HTR-8/SVneo (cell line): ENCODE data around the gene KRT16.
"Not testable (repeated sequence)": the region's sequence is repeated elsewhere in the genome, so short reads cannot be mapped to it uniquely, and the experiment has no call there.

Experiments
- DNase-seq: peaks from one replicate; pipeline ENCODE4 v3.0.0; 2011; ENCODE audit warnings: low spot score, mixed read lengths; ENCODE audit not compliant: insufficient read length
- FAIRE-seq: peaks from 2 replicates; lab custom pipeline; 2011; peaks lifted over from hg19 to GRCh38; lab: Jason Lieb, UNC

The KRT16 gene

GRCh38 chr17:41648411-41649195 is 36.0 kb upstream of the KRT16 start:
- peak; percentile 95 for DNase-seq
- FAIRE-seq, result peak; percentile 88

- FAIRE-seq, result peak; percentile 69
- peak; percentile 95 for DNase-seq
Observed at GRCh38 chr17:41647940-41648410, 35.4 kb upstream of the KRT16 start.

GRCh38 chr17:41647038-41647813 is 34.7 kb upstream of the KRT16 start:
- FAIRE-seq, result no peak
- no peak for DNase-seq

- FAIRE-seq, result peak; percentile 13
Observed at GRCh38 chr17:41642252-41643156, 29.9 kb upstream of the KRT16 start.

GRCh38 chr17:41640596-41640995 is 28.0 kb upstream of the KRT16 start:
- DNase-seq, FAIRE-seq: not testable (repeated sequence)

More at GRCh38 chr17:41642252-41643156, 29.9 kb upstream of the KRT16 start:
- DNase-seq, result no peak

GRCh38 chr17:41639492-41640473 is 27.2 kb upstream of the KRT16 start:
- DNase-seq (no peak), FAIRE-seq (peak; percentile 20)

GRCh38 chr17:41638941-41639340 is 26.4 kb upstream of the KRT16 start:
- DNase-seq (no peak), FAIRE-seq (no peak)

- no peak for FAIRE-seq
- no peak for DNase-seq
Observed at GRCh38 chr17:41638194-41638593, 25.6 kb upstream of the KRT16 start.

- FAIRE-seq, result no peak
Observed at GRCh38 chr17:41636652-41637051, 24.1 kb upstream of the KRT16 start.

GRCh38 chr17:41635121-41636097 is 22.8 kb upstream of the KRT16 start:
- no peak for DNase-seq

More at GRCh38 chr17:41636652-41637051, 24.1 kb upstream of the KRT16 start:
- no peak for DNase-seq

GRCh38 chr17:41634639-41635038 is 22.1 kb upstream of the KRT16 start:
- FAIRE-seq, result no peak

More at GRCh38 chr17:41635121-41636097, 22.8 kb upstream of the KRT16 start:
- peak; percentile 31 for FAIRE-seq

GRCh38 chr17:41633556-41634199 is 21.1 kb upstream of the KRT16 start:
- DNase-seq (no peak), FAIRE-seq (no peak)

More at GRCh38 chr17:41634639-41635038, 22.1 kb upstream of the KRT16 start:
- no peak for DNase-seq

- DNase-seq, result no peak
- peak; percentile 100 for FAIRE-seq
Observed at GRCh38 chr17:41632482-41633105, 20.0 kb upstream of the KRT16 start.

GRCh38 chr17:41631898-41632285 is 19.3 kb upstream of the KRT16 start:
- DNase-seq (no peak), FAIRE-seq (no peak)

- FAIRE-seq (no peak), DNase-seq (no peak)
Observed at GRCh38 chr17:41631025-41631897, 18.7 kb upstream of the KRT16 start.
